A204.1 (cell line): Measurements from ENCODE around the gene EEFSEC.

Experiments used
- FAIRE-seq: peaks from 2 replicates; lab custom pipeline; 2012; peaks lifted over from hg19 to GRCh38; lab: Jason Lieb, UNC

Gene EEFSEC

GRCh38 chr3:128273109-128273840 lies 120.0 kb downstream of the EEFSEC start:
- FAIRE-seq, result no peak

DNA sequence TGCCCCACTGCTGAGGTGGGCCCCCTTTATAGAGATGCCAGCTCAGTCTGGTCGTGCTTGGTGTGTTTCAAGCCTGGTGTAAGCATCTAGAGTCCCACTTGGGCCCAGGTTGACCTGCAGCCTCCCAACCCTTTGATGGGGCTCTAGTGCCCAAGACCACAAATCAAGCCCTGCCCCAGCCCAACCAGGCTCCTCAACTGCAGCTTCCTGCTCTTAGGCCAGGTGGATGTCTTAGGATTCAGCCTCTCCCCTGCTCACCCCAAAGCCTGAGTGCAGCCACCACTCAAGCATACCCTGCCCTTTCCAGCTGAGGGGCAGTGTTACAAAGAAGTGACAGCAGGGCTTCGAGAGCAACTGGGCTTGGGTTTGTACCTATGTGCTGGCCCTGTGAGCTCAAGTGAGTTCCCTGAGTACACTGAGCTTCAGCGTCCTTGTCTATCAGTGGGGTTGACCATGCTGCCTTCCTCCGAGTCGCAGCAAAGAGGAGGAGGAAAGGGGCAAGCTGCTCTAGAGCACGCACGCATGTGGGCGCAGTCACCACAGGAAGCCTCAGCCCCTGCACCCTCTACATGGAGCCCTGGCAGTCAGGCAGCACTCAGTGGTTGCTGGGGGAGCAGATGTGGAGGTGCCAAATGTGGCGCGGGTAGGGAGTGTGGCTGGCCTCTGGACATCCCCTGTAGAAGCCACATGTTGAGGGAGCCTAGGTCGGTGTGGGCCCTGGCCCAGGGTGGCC lies 120.7 kb downstream of the EEFSEC start:
- FAIRE-seq, result no peak

- FAIRE-seq, result no peak
Observed at GRCh38 chr3:128274837-128275236, 121.6 kb downstream of the EEFSEC start.

DNA sequence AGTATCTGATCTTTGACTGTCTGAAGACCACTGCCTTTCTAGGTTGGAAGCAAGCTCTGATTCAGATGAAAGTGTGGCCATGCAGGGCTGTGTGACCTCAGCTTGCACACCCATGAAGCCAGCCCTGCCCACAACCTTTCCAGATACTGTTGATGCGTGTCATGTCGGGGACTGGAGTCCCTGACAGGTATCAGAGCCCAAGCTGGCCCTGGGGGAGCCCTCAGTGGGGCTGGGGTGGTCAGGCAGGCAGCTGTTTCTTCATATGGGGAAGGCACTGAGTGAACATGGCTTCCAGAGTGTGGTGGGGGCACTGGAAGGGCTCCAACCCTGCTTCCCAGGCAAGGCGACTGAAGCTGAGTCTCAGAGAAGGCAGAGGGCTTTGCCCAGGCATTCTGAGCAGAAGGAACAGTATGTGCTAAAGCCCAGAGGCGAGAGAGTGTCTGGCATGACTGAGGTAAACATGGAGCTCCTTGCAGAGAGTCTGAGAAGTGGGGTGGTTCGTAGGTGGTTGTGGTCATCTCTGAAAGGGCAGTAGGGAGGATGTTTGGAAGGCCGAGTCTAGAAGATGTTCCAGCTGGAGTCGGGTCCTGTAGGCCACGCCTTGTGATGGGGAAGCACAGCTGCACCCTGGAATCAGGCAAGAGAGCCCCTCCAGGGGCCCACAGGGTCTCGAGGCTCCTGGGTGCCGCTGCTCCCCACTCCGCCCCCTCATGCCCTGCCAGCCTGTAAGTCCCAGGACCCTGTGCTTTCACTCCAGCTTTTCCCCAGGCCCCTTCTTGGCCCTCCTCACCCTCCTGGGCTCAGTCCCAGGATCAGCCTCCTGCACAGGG lies 122.2 kb downstream of the EEFSEC start:
- FAIRE-seq, result no peak

GRCh38 chr3:128276146-128276435 lies 122.8 kb downstream of the EEFSEC start:
- FAIRE-seq, result no peak

DNA sequence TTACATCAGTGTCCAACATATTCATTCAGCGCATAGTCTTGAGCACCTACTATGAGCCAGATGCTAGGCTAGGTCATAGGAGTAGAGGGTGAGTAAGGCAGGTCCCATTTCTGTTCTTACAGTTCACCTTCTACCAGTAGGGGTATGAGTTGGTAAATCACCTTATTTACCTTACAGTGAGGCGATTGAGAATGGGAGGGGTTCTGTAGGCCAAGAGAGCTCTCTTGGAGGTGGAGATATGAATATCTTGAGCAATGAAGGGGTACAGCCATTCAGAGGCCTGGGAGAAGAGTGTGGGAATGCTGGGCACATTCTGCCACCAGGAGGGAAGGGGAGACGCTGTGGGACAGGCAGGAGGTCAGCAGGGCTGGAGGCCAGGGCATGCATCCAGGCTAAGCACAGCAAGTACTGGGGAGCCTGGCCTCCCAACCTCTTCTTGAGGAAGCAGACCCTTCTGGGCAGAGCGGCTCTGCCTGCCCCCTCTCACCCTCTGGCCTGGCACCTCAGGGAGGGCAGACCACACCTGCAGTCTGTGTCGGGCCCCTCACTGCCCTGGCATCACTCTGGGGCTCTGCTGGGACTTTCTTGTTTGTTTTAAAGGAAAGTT lies 123.4 kb downstream of the EEFSEC start:
- FAIRE-seq, result no peak

- FAIRE-seq, result no peak
Observed at GRCh38 chr3:128277378-128278069, 124.2 kb downstream of the EEFSEC start.

DNA sequence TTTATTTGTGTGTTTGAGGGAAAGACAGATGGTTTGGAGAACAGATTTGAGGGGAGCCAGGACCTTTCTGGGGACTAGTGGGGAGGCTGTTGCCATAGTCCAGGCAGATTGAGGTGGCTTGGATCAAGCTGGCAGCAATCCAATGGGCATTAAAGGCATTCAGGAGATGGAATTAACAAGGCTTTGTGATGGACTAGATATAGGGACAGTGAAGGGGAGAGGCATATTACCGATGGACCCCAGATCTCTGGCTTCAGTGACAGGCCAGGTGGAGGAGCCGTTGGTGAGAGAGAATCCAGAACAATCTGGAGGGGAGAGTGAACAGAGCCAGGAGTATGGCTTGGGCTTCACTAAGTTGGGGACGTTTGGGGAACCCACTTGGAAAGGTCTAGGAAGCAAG lies 124.8 kb downstream of the EEFSEC start:
- FAIRE-seq, result no peak

DNA sequence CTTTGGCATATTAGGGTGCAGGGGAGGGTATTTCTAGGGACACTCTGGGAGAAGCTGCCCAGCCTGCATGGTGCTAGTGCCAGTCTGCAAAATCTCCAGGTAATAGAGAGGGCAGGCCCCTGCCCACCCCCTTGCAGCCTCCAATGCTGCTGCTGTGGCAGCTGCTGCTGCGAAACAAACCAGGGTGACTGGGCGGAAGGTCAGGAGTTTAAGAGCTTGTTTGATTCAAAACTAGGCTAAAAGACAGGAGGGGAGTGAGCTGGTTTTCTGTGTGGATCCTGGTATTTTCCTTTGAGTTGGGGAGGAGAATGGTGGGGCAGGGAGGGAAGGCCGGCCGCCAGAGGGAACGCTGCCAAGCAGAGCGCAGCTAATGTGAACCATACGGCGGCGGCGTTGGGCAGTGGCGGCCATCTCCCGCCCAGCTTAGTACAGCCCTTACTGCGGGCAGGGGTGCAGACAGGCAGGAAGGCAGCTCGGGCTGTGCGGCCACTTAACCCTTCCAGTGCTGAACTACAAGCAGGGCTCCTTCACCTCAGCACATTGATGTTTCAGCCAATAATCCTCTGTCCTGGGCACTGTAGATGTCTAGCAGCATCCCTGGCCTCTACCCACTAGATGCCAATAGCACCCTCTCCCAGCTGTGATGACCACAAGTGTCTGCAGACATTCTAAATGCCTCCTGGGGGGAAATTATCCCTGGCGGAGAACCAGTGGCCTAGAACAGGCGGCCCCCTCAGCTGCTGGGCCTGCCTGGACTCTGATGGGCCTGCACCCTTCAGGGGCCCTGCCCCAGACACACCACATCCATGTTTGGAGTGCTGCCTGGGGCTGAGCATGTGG lies 125.7 kb downstream of the EEFSEC start:
- no peak for FAIRE-seq

DNA sequence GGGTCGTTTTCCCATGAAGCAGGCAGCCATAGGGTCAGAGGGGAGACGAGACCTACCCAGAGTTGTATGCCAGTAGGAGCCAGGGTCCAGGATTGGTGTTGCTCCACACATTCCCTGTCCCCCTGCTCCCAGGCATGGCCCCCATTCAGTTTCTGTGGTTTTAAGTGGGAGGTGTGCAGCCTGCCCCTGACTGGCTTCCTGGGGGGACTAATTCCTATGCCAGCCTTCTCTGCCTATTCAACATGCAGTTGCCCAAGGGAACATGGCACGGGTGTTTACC lies 126.3 kb downstream of the EEFSEC start:
- no peak for FAIRE-seq

DNA sequence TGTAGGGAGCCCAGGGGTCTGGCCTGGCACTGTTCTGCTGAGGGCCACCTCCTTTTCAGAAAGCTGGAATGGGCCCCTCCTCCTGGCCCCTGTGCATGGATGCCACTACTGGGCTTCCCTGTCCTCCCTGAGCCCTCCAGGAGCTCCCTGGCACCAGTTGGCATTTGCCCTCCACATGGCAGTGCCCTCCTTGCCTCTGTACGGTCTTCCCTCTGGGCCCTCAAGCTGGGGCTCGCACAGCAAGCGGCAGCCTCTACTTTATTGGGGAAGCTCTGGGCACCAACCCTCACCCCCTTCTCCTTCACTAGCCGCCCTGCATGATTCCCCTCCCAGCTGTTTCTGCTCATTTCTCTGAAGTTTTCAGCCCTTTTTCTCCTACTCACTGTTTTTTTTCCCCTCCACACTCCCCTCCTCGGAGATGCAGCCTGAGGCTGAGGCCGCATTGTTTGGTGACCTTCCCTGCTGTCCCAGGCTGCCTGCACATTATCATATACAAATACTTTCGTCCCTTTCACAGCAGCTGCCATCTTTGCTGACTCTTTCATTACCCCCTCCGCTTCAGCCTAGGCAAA lies 127.3 kb downstream of the EEFSEC start:
- FAIRE-seq, result no peak

GRCh38 chr3:128281056-128281455 lies 127.8 kb downstream of the EEFSEC start:
- FAIRE-seq, result no peak

DNA sequence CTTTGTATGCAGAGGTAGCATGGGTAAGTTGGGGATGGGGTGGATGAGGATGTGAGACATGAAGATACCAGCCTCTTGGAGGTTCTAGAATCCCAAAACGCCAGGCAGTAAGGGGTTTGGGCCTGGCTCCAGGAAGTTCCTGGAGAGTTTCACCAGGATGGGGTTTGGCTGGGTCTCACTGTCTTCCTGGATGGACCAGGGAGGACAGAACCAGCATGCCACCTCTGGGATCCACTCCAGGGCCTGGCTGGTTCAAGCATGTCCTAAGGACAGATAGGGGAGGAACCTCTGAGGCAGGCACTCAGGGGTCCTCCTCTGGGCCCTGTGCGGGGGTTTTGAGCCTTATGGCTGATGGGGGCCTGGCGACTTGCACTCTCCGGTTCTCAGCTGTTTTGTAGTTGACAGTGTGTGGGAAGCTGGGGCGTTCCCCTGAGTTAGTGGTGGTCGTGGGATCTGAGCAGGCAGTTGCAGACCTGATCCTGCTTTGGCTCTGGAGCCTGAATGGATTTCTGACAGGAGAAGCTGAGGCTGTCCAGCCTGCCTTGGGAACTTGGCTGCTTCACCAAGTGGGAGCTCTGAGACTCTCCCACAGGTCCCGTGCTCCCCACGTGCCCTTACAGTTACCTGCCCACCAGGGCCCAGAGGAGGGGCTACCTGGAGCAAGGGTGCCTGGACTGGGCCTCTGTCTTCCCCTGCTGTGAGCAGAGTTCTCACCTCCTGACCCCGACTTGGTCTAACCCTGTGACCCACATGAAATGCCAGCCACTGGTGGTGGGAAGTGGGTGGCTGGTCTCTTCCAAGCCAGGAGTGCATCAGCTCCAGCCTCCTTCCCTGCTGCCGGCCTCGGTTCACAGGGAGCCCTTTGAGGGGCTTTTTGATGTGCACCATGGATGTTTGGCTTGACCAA lies 128.4 kb downstream of the EEFSEC start:
- FAIRE-seq, result no peak

GRCh38 chr3:128282380-128283196 lies 129.3 kb downstream of the EEFSEC start:
- FAIRE-seq, result no peak

GRCh38 chr3:128283421-128283820 lies 130.1 kb downstream of the EEFSEC start:
- no peak for FAIRE-seq

DNA sequence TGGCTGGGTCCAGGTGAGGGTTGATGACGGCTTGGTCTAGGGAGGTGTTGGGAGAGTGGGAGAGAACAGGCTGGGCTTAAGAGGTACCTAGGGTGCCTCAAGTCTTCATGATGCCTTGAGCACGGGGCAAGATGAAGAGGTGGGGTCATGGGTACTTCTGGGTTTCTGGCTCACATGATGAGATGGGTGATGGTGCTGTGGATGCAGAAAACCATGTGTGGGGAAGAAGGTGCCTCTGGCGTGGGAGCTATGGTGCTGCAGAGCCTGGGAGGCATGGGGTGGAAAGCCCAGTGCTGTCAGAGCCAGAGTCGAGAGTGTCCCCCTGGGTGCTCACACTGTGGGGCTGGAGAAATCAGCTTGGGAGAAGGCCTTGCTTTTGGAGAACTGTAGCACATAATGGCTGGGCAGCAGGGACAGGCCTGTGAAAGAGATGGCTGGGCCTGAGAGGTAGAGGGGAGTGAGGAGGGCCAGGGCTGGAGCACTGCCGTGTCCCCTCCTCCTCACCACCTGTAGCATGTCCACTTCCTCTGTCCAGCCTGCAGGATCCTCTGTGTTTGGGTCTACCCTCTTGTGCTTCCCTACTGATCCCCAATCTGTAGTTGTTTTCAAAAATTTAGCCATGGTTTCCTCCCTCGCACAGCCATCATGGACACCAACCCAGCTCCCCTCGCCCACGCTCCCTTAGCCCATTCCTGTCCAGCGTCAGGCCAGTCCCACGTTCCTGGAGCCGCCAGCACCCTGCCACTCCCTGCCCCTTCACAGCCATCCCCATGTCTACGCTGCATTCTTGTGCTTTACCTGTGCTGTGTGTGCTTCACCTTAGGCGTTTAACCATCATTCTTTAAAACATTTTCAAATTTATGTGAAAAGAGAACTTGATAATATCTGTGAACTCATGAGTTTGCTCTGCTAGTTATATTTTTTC lies 132.0 kb downstream of the EEFSEC start:
- no peak for FAIRE-seq

DNA sequence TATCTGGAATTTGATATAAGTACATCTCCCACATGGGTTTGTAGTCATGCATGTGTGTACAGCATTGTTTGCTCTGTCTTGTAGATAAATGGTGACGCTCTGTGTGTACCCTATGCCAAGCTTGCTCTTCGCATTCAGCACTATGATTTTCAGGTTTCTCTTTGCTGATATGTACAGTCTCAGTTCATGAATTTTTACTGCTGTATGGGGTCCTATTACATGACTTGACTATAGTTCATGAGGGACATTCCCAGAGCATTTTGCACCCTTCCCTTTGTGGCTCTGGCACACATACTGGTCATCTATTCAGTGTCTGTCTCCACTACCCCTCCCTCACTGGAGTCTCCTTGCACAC lies 132.7 kb downstream of the EEFSEC start:
- FAIRE-seq, result no peak

- no peak for FAIRE-seq
Observed at GRCh38 chr3:128286691-128287090, 133.4 kb downstream of the EEFSEC start.
